ENCODE results near the gene UBE3D. TPM values are rescaled to one million over a fixed set of nuclear protein-coding genes. Genes with fewer than 3 reads are reported as not detected.
"Not testable (repeated sequence)": the region's sequence is repeated elsewhere in the genome, so short reads cannot be mapped to it uniquely, and the experiment has no call there.

UBE3D gene
- total and polyA plus RNA-seq, 2 donors (not counting 1 experiment from before 2014, with no cell fraction given) = 3.3 to 11.5 TPM

- H3K4me2 ChIP-seq (replicated peaks; ENCODE audit: low read depth, low read length, poor library complexity, severe bottlenecking) = no peak overlapping the region
- intact Hi-C loops (cut with micrococcal nuclease) = no loop called here
- Mint-ChIP-seq H3K27ac (no peak overlapping the region), H3K4me3 (no peak overlapping the region), H3K9me3 (ENCODE audit: insufficient read depth) (peaks cover 14% of the 10 kb centered on the region), H3K27me3 (no peaks in the 10 kb centered on the region), H3K4me1 (no peaks in the 10 kb centered on the region)
- peaks cover 0 to 5% of the 10 kb centered on the region in 2 experiments for H3K36me3 ChIP-seq (replicated peaks in 1 of 2; ENCODE audit: control extremely low read depth in 1 of 2, control insufficient read depth in 1 of 2, extremely low read depth in 1 of 2, insufficient read depth in 2 of 2, low read length in 1 of 2)
- no peaks in the 10 kb centered on the region for H3K79me2 ChIP-seq (ENCODE audit: control insufficient read depth, insufficient read depth, low read length)
- H3K27me3 ChIP-seq (replicated peaks in 1 of 4; ENCODE audit: control extremely low read depth in 1 of 4, control insufficient read depth in 3 of 4, insufficient read depth in 4 of 4, low read length in 3 of 4) = no peaks in the 10 kb centered on the region
- H2AFZ ChIP-seq (ENCODE audit: insufficient read depth, low read depth, low read length, poor library complexity, severe bottlenecking) = no peak overlapping the region
- ChIA-PET POLR2A (no interaction called here), CTCF (interaction anchor here (0.7 kb wide), 1 partner anchor 34 kb away, joined by 3 read pairs; the partner anchor contains the start of gene UBE3D)
- DNase-seq (no peak), ATAC-seq (ENCODE audit: low read depth) (no peak)
- no peak overlapping the region for H3K4me3 ChIP-seq (ENCODE audit: control extremely low read depth in 1 of 5, extremely low read depth in 1 of 5, insufficient read depth in 1 of 5, low read depth in 2 of 5, low read length in 4 of 5)
- H4K20me1 ChIP-seq (ENCODE audit: control insufficient read depth, insufficient read depth, low read length, poor library complexity, severe bottlenecking) = no peaks in the 10 kb centered on the region
- no peaks in the 10 kb centered on the region for H3K4me1 ChIP-seq (ENCODE audit: control insufficient read depth in 2 of 2, insufficient read depth in 2 of 2, low read length in 2 of 2)
- H3K9ac ChIP-seq (ENCODE audit: low read length) = no peak overlapping the region
- no peak for TF ChIP-seq EZH2 (IDR thresholded peaks at IDR 0.05; ENCODE audit: borderline replicate concordance, insufficient read depth, low read depth, low read length, poor library complexity, severe bottlenecking)
- TF ChIP-seq CTCF (IDR thresholded peaks at IDR 0.05) = no peak
- no peak overlapping the region for H3K27ac ChIP-seq (ENCODE audit: low read length in 2 of 2)
- peaks cover 0 to 18% (median 13%) of the 10 kb centered on the region in 3 donors for H3K9me3 ChIP-seq (ENCODE audit: control extremely low read depth in 1 of 3, control insufficient read depth in 2 of 3, insufficient read depth in 1 of 3, low read length in 2 of 3)
- 96% methylated on average over 6 of the region's 6 CpGs for WGBS (ENCODE audit: insufficient coverage)
Observed at GRCh38 chr6:83031689-83032088, 34.0 kb downstream of the UBE3D start.

- ATAC-seq (ENCODE audit: low read depth) (no peak), DNase-seq (no peak)
- H3K4me1 Mint-ChIP-seq = no peaks in the 10 kb centered on the region
- WGBS (ENCODE audit: insufficient coverage) = 100% methylated on average over 1 of the region's 4 CpGs
- Histone ChIP-seq H3K9ac (ENCODE audit: low read length) (no peak overlapping the region), H3K4me2 (replicated peaks; ENCODE audit: low read depth, low read length, poor library complexity, severe bottlenecking) (no peak overlapping the region), H3K4me1 (ENCODE audit: control insufficient read depth in 2 of 2, insufficient read depth in 2 of 2, low read length in 2 of 2) (no peaks in the 10 kb centered on the region), H4K20me1 (ENCODE audit: control insufficient read depth, insufficient read depth, low read length, poor library complexity, severe bottlenecking) (no peaks in the 10 kb centered on the region), H3K79me2 (ENCODE audit: control insufficient read depth, insufficient read depth, low read length) (no peaks in the 10 kb centered on the region), H2AFZ (ENCODE audit: insufficient read depth, low read depth, low read length, poor library complexity, severe bottlenecking) (no peak overlapping the region), H3K36me3 (replicated peaks in 1 of 2; ENCODE audit: control extremely low read depth in 1 of 2, control insufficient read depth in 1 of 2, extremely low read depth in 1 of 2, insufficient read depth in 2 of 2, low read length in 1 of 2) (peaks cover 0 to 8% of the 10 kb centered on the region in 2 experiments), H3K4me3 (ENCODE audit: control extremely low read depth in 1 of 5, extremely low read depth in 1 of 5, insufficient read depth in 1 of 5, low read depth in 2 of 5, low read length in 4 of 5) (no peak overlapping the region), H3K9me3 (ENCODE audit: control extremely low read depth in 1 of 3, control insufficient read depth in 2 of 3, insufficient read depth in 1 of 3, low read length in 2 of 3) (no peaks in the 10 kb centered on the region), H3K27me3 (replicated peaks in 1 of 4; ENCODE audit: control extremely low read depth in 1 of 4, control insufficient read depth in 3 of 4, insufficient read depth in 4 of 4, low read length in 3 of 4) (no peaks in the 10 kb centered on the region), H3K27ac (ENCODE audit: low read length in 2 of 2) (no peak overlapping the region)
- ChIA-PET POLR2A (no interaction called here), CTCF (no interaction called here)
- H3K27ac Mint-ChIP-seq = no peak overlapping the region
- intact Hi-C loops (cut with micrococcal nuclease) = no loop called here
- H3K4me3 Mint-ChIP-seq = no peak overlapping the region
- TF ChIP-seq EZH2 (IDR thresholded peaks at IDR 0.05; ENCODE audit: borderline replicate concordance, insufficient read depth, low read depth, low read length, poor library complexity, severe bottlenecking) (no peak), CTCF (IDR thresholded peaks at IDR 0.05) (no peak)
- peaks cover 7% of the 10 kb centered on the region for H3K9me3 Mint-ChIP-seq (ENCODE audit: insufficient read depth)
- H3K27me3 Mint-ChIP-seq = no peaks in the 10 kb centered on the region
Observed at GRCh38 chr6:83019741-83020140, 45.9 kb downstream of the UBE3D start.

- H2AFZ ChIP-seq (ENCODE audit: insufficient read depth, low read depth, low read length, poor library complexity, severe bottlenecking); intact Hi-C loops (cut with micrococcal nuclease); H3K27ac ChIP-seq (ENCODE audit: low read length in 2 of 2); H3K9me3 Mint-ChIP-seq (ENCODE audit: insufficient read depth); H3K9ac ChIP-seq (ENCODE audit: low read length); H3K9me3 ChIP-seq (ENCODE audit: control extremely low read depth in 1 of 3, control insufficient read depth in 2 of 3, insufficient read depth in 1 of 3, low read length in 2 of 3); H3K79me2 ChIP-seq (ENCODE audit: control insufficient read depth, insufficient read depth, low read length); H3K36me3 ChIP-seq (replicated peaks in 1 of 2; ENCODE audit: control extremely low read depth in 1 of 2, control insufficient read depth in 1 of 2, extremely low read depth in 1 of 2, insufficient read depth in 2 of 2, low read length in 1 of 2); DNase-seq; H3K27me3 Mint-ChIP-seq; H4K20me1 ChIP-seq (ENCODE audit: control insufficient read depth, insufficient read depth, low read length, poor library complexity, severe bottlenecking); H3K4me3 Mint-ChIP-seq; H3K4me2 ChIP-seq (replicated peaks; ENCODE audit: low read depth, low read length, poor library complexity, severe bottlenecking); CTCF ChIA-PET; H3K4me3 ChIP-seq (ENCODE audit: control extremely low read depth in 1 of 5, extremely low read depth in 1 of 5, insufficient read depth in 1 of 5, low read depth in 2 of 5, low read length in 4 of 5); POLR2A ChIA-PET; H3K4me1 ChIP-seq (ENCODE audit: control insufficient read depth in 2 of 2, insufficient read depth in 2 of 2, low read length in 2 of 2); ATAC-seq (ENCODE audit: low read depth); H3K27ac Mint-ChIP-seq; H3K4me1 Mint-ChIP-seq; H3K27me3 ChIP-seq (replicated peaks in 1 of 4; ENCODE audit: control extremely low read depth in 1 of 4, control insufficient read depth in 3 of 4, insufficient read depth in 4 of 4, low read length in 3 of 4): not testable (repeated sequence)
- no CpG with 5 or more reads among the region's 3 CpGs for WGBS (ENCODE audit: insufficient coverage)
Observed at GRCh38 chr6:83011131-83011530, 54.5 kb downstream of the UBE3D start.

All from B cell (primary cell).